Keratinocyte (primary cell): ENCODE measurements around the gene DSG2.

ENCODE experiments used
- CTCF ChIP-seq, 3 experiments: IDR thresholded peaks in 1 of 3; conservative IDR thresholded peaks in 1 of 3; optimal IDR thresholded peaks in 1 of 3; 2 replicates in 2 of 3; 3 replicates in 1 of 3; pipeline versions ENCODE3 to v1.5.1; 2011; ENCODE audit warnings: low read length in 3 of 3, mild to moderate bottlenecking in 3 of 3, moderate library complexity in 2 of 3, control low read depth in 1 of 3, inconsistent platforms in 1 of 3; ENCODE audit not compliant: insufficient read depth in 2 of 3; ENCODE audit errors: extremely low read depth in 1 of 3
- EZH2 ChIP-seq: IDR thresholded peaks from one replicate; pipeline ENCODE4 v1.6.1; 2012; ENCODE audit warnings: inconsistent platforms, mild to moderate bottlenecking, low read length, moderate library complexity

DNA sequence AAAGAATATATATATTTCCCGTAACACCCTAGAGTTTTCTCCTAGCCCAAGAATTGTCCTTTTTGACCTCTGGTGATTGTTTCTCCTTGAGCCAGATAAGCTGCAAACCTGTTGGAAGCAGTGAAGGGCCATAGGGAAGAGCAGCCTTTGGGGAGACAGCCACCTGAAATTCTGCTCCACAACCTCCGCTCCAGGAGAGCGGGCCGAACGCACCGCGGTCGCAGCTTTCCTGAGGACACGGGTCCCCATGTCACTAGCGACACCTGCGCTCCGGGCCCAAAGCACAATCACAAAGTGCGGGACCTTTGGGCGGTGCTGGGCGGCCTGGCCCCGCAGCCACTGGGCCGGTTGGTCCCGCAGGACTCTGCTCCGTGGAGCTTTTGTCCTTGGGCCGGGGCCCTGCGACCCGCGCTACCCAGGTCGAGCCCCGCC lies 557 bp upstream of the DSG2 start:
- TF ChIP-seq CTCF (optimal IDR thresholded peaks at IDR 0.05 in 1 of 3, IDR thresholded peaks at IDR 0.05 in 1 of 3, conservative IDR thresholded peaks at IDR 0.05 in 1 of 3; ENCODE audit: extremely low read depth in 1 of 3, insufficient read depth in 2 of 3, low read length in 3 of 3) (no peak), EZH2 (no peak)
